ENCODE data around the gene UBE3C. TPM values are rescaled to one million over a fixed set of nuclear protein-coding genes. Genes with fewer than 3 reads are reported as not detected.
"Not testable (repeated sequence)": the region's sequence is repeated elsewhere in the genome, so short reads cannot be mapped to it uniquely, and the experiment has no call there.

Gene UBE3C
- total RNA-seq, 1 donor from 2014 or later: 29.2 TPM

DNA sequence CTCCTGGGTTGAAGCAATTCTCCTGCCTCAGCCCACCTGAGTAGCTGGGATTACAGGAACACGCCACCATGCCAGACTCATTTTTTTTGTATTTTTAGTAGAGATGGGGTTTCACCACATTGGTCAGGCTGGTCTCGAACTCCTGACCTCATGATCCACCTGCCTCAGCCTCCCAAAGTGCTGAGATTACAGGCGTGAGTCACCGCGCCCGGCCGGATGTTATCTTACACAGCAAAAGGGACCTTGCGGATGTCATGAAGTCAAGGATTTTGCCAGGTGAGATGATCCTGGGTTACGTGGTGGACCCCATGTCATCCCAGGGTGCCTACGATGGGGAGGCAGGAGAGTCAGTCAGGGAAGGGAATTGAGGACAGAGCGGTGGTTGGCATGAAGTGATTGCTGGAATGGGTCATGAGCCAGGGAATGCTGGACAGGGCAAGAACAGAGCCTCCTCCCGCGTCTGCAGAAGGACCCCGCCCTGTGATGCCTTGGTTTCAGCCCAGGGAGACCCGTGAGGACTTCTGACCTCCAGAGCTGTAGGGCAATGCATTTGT, 8.7 kb upstream of the UBE3C start:
- ATAC-seq: no peak

GRCh38 chr7:157130849-157131248, 7.9 kb upstream of the UBE3C start:
- not testable (repeated sequence) for ATAC-seq

More for the DNA sequence above, 8.7 kb upstream of the UBE3C start:
- DNase-seq (ENCODE audit: low spot score): peak; percentile 28

DNA sequence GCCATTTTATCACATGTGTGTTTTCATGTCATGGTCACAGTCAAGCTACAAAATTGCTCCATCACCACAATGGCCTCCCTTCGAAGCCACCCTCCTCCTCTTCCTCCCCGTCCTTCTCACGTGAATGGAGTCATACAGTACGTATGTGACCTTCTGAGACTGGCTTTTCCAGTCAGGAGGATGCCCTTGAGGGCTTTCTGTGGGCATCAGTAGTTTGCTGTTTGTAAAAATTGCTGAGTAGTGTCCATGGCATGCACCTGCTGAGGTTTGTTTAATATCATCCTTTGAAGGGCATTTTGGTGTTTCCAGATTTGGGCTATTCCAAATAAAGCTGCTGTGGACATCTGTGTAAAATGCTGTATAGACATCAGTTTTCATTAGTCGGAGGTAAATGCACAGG, 5.9 kb upstream of the UBE3C start:
- DNase-seq (ENCODE audit: low spot score) (peak; percentile 2), ATAC-seq (no peak)

More at GRCh38 chr7:157130849-157131248, 7.9 kb upstream of the UBE3C start:
- DNase-seq (ENCODE audit: low spot score): not testable (repeated sequence)

DNA sequence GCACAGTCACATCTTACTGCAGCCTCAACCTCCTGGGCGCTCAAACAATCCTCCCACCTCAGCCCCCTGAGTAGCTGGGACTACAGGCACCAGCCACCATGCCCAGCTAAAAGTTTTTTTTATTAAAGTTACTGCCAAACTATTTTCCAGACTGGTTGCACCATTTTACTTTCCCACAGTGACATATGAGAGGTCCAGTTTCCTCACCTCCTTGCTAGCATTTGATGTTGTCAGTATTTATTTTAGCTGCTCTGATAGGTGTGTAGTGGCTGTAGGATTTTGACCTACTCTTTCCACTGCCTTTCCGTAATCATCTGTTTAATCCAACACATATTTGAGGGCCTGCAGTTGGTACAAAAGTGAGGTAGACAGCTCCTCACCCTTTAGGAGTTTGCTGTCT, 5.4 kb upstream of the UBE3C start:
- no peak for ATAC-seq
- DNase-seq (ENCODE audit: low spot score): peak; percentile 6

- ATAC-seq (no peak), DNase-seq (ENCODE audit: low spot score) (no peak)
Observed at GRCh38 chr7:157136372-157136771, 2.4 kb upstream of the UBE3C start.

DNA sequence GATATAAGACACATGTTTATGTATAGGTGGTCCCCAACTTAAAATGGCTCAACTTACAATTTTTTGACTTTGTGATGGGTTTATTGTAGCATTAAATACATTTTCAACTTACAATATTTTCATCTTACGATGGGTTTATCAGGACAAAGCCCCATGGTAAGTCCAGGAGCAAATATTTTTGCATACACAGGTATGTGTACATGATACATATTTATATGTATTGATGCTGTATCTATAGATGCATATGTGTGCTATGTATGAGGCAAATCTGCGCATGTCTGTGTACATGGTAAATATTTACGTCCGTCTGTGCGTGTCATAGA, 664 bp upstream of the UBE3C start:
- DNase-seq (ENCODE audit: low spot score): no peak
- no peak for ATAC-seq

GRCh38 chr7:157139111-157139809, 534 bp downstream of the UBE3C start:
- DNase-seq (ENCODE audit: low spot score) (peak; percentile 69), ATAC-seq (peak; percentile 73)

GRCh38 chr7:157139810-157140510, 1.2 kb downstream of the UBE3C start:
- ATAC-seq (no peak), DNase-seq (ENCODE audit: low spot score) (no peak)

- DNase-seq (ENCODE audit: low spot score) (no peak), ATAC-seq (no peak)
Observed at GRCh38 chr7:157140511-157140905, 1.8 kb downstream of the UBE3C start.

DNA sequence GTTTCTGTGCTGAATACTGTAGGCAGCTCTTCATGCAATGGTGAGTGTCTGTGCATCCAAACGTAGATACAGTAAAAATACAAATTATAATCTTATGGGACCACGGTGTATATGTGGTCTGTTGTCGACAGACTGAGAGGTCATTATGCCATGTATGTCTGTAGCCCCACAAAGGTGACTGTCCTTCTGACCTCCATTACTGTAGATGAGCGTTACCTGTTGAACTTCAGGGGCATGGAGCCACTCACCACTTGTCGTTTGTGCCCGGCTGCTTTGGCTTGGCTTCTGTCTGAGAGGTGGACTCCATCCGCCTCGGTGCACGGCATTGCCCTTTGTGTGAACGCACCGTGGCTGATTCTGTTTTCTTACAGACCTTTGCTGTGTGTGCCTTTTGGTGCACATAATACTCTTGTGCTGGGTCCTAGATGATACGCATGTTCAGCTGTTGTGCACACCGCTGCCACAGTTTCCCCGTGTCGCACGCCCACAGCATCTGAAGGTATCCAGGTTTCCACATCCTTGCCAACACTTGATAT, 2.9 kb downstream of the UBE3C start:
- DNase-seq (ENCODE audit: low spot score) (no peak), ATAC-seq (no peak)

GRCh38 chr7:157143788-157144187, 5.1 kb downstream of the UBE3C start:
- ATAC-seq: no peak
- DNase-seq (ENCODE audit: low spot score): no peak

DNA sequence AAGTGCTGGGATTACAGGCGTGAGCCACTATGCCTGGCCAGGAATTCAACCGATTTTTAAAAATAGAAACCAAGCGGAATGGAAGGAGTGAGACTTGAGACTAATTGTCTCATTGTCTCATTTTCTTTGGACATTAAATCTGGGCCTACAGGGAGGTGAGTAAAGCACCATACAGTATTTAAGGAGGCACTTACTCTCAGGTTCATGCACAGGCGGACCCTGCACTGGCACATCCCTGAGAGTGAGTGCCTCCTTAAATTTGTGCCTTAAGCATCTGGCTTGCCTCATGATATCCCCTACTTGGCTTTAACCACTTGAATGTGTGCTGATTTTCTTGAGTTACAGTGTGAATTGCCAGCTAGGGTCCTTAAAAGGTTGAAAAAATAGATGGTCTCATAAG, 10.6 kb downstream of the UBE3C start:
- no peak for DNase-seq (ENCODE audit: low spot score)
- ATAC-seq: no peak

GRCh38 chr7:157150882-157151281, 12.2 kb downstream of the UBE3C start:
- DNase-seq (ENCODE audit: low spot score): peak; percentile 44
- ATAC-seq: peak; percentile 81

DNA sequence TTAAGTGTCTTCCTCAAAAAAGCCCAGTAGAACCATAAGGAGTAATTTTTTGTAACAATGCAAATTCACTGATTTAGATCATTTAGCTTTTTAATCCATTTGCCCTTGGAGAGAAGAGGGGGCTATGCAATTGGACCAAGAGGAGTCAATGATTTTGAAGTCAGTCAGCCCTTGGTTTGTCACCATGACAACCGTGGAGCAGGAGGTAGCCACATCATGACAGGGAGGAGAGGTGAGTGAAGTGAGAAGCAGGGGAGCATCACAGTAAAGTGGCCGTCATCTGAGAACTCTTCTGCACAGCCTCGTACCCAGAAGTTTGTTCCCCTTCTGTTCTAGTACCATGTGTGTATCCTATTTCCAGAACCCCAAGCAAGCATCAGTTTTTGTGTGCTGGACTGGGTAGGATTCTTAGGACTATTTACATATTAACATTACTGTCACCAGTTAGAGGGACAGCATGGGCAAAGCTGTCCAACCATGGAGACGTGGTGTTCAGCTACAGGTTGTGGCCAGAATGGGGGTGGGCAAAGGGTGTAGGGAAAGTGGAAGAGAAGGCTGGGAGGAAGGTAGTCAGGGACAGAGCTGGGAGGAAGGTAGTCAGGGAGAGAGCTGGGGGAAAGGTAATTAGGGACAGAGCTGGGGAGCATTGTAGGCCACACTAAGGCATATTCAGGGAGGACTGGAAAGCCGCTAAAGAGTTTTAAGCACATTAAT, 13.1 kb downstream of the UBE3C start:
- DNase-seq (ENCODE audit: low spot score) (no peak), ATAC-seq (no peak)

DNA sequence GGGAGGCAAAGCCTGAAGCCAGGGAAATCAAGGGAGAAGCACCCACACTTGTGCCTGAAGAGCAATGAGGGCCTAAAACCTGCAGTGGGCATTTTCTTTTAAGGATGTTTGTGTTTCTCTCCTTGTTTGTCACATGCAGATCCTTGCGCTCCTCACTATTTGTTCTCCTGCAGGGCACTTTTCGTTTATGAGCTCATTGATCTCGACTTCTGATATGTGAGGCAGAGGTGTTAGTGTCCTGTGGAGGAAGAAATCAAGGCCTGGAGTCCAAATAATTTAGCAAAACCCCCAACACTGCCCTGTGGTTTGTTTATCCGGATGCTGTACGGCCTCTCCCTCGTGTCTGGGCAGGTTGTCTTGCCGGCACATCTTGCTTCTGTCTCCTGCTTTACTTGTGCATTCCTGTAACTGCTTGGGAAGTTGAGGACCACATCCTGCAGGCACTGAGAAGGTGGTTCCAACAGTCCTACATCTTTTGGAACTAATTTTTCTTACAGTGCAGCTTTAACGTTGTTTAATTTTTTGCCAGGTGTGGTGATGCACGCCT, 13.7 kb downstream of the UBE3C start:
- ATAC-seq (no peak), DNase-seq (ENCODE audit: low spot score) (no peak)

DNA sequence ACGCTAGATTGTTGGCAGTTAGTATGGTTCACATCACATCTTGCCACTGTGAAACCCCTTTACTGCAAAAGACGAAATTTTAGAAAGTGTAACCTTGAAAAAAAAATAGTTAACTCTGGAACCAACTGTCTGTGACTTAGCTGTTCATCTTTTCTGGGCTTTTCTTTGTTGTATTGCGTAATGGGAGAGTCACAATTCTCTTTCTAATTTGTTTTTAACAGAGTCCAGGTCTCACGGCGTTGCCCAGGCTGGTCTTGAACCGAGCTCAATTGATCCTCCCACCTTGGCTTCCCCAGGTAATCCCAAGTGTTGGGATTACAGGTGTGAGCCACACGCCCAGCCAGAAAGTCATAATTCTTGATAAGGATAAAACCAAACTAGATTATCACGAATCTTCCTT, 14.5 kb downstream of the UBE3C start:
- DNase-seq (ENCODE audit: low spot score) (no peak), ATAC-seq (peak; percentile 16)

GRCh38 chr7:157155959-157156358, 17.2 kb downstream of the UBE3C start:
- ATAC-seq: no peak
- DNase-seq (ENCODE audit: low spot score): no peak

DNA sequence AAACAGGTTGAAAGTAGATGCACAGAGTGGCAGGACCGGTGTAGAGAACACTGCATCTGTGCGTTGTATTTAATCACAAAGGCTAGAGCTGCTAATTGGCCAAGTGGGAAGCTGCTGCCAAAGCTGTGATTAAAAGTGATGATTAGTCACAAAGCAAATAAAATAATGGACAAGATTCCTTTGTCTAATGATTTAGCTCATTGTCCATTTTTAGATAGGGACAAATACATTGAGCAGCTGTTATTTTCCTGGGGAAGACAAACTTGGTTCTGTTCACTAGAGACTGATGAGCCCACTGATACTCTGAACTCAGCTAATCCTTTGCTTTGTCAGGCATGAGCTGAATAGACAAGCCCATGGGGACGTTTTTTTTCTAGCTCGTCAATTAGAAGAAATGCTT, 19.7 kb downstream of the UBE3C start:
- no peak for ATAC-seq

DNA sequence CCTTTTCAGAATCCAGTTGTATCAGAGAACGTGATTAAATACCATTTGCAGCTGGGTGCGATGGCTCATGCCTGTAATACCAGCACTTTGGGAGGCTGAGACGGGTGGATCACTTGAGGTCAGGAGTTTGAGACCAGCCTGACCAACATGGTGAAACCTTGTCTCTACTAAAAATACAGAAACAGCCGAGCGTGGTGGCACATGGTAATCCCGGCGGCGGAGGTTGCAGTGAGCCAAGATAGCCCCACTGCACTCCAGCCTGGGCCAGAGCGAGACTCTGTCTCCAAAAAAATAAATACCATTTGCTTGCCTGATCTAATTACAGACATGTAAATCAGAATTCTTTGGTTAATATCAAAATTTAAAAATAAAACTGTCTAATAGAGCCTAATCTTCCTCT, 20.8 kb downstream of the UBE3C start:
- ATAC-seq; DNase-seq (ENCODE audit: low spot score): not testable (repeated sequence)

More for the DNA sequence above, 19.7 kb downstream of the UBE3C start:
- no peak for DNase-seq (ENCODE audit: low spot score)

- no peak for DNase-seq (ENCODE audit: low spot score)
- ATAC-seq: no peak
Observed at GRCh38 chr7:157160433-157160832, 21.7 kb downstream of the UBE3C start.

DNA sequence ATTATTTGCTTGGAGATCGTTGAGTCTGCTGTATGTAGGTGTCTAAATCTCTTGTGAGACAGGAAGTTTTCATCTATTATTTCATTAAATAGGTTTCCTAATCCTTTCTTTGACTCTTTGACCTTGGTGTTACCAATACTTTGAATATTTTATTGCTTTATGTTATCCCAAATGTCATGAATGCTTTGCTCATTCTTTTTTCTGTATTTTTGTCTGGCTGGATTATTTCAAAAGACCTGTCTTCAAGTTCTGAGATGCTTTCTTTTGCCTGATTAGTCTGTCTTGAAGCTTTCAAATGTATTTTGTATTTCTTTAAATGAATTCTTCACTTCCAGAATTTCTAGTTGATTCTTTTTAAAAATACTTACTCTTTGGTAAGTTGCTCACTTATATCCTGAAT, 27.3 kb downstream of the UBE3C start:
- ATAC-seq (no peak), DNase-seq (ENCODE audit: low spot score) (no peak)
